GM10248 (cell line): ENCODE measurements around the gene FAM20B.

Experiments
- CTCF ChIA-PET: fragments of 300-600 bp; sonication (Branson Sonifier 250); formaldehyde crosslinking; extraction: SDS; loops from one replicate; lab custom pipeline; 2021; ENCODE audit warnings: antibody characterized with exemption; lab: Yijun Ruan, JAX
- POLR2A ChIA-PET: fragments of 350-650 bp; sonication (Branson Sonifier 250); formaldehyde crosslinking; extraction: SDS; loops from one replicate; lab custom pipeline; 2020; ENCODE audit warnings: antibody characterized with exemption; lab: Yijun Ruan, JAX
- DNase-seq: peaks from one replicate; pipeline ENCODE4 v3.0.0; 2012; ENCODE audit errors: extremely low spot score
- TF ChIP-seq, protein P1 (sequence below): IDR thresholded peaks from 2 replicates; pipeline ENCODE4 v1.5.1; 2012; ENCODE audit warnings: mild to moderate bottlenecking, low read depth; ENCODE audit errors: extremely low read depth, missing control alignments, control extremely low read depth

FAM20B gene

DNA sequence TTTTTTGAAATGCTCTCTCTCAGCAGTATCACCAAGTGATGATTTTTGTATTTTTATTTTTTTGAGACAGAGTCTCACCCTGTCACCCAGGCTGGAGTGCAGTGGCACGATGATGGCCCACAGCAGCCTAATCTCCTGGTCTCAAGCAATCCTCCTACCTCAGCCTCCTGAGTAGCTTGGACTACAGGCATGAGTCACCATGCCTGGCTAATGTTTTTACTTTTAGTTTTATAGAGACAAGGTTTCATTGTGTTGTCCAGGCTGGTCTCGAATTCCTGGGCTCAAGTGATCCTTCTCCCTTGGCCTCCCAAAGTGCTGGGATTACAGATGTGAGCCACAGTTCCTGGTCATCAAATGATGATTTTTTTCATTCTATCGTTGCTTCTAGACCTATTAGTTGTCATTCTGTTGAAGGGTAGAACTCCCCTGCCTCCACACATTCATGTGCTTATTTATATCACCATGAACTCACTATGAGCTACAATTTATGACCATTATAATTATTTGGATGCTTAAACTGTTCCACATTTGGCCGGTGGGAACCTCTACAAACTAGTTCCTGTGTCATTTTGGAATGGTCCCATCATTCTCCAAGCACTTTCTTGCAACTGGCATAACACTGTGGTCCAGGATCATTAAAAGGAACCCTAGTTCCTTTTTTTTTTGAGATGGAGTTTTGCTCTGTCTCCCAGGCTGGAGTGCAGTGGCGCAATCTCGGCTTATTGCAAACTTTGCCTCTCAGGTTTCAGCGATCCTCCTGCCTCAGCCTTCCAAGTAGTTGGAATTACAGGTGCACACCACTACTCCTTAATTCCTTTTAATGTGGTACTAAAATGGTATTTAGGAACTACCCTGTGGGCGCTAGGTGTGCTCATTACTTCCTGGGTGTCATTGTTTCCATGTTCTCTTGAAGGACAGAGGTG is 35.9 kb downstream of the FAM20B start:
- TF ChIP-seq, protein P1, sequence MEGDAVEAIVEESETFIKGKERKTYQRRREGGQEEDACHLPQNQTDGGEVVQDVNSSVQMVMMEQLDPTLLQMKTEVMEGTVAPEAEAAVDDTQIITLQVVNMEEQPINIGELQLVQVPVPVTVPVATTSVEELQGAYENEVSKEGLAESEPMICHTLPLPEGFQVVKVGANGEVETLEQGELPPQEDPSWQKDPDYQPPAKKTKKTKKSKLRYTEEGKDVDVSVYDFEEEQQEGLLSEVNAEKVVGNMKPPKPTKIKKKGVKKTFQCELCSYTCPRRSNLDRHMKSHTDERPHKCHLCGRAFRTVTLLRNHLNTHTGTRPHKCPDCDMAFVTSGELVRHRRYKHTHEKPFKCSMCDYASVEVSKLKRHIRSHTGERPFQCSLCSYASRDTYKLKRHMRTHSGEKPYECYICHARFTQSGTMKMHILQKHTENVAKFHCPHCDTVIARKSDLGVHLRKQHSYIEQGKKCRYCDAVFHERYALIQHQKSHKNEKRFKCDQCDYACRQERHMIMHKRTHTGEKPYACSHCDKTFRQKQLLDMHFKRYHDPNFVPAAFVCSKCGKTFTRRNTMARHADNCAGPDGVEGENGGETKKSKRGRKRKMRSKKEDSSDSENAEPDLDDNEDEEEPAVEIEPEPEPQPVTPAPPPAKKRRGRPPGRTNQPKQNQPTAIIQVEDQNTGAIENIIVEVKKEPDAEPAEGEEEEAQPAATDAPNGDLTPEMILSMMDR = no peak
- POLR2A ChIA-PET = no interaction called here
- CTCF ChIA-PET = no interaction called here
- DNase-seq = no peak

DNA sequence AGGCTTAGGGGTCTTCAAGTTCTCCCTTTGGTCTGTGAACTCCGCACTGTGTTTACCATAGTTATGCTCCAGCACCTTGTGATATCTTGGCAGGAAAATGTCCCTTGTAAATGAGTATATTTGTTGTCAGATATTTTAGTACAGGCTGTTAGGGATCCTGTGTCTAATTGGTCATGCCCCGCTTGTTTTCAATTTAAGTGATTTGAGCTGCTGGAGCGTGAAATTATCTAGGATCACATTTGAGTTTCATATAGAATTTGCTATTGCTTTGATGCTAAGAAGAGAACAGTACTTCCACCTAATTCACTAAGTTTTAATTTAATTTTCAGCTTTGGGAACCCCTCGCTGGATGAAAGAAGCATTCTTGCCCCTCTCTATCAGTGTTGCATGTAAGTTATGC is 40.8 kb downstream of the FAM20B start:
- ChIA-PET POLR2A (no interaction called here), CTCF (interaction anchor here (1.4 kb wide), 1 partner anchor 14 kb away, joined by 3 read pairs; no protein-coding TSS in a partner anchor)
- TF ChIP-seq, protein P1 = no peak
- DNase-seq = no peak

DNA sequence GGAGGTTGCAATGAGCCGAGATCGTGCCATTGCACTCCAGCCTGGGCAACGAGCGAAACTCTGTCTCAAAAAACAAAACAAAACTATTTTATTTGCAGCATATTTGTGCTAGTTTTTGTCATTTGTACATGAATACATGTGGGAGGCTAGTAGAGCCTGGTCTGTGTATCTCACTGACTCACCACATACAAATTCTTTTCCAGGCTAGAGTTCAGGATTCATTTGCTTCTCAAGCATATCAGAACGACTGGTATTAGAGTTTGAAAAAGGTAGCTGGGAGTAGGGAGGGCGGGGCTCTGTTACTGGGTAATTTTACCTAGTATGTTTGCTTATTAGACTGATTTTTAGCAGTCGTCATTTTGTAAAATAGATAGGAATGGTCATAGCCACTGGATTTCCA is 51.7 kb downstream of the FAM20B start:
- POLR2A ChIA-PET = no interaction called here
- TF ChIP-seq, protein P1 = no peak
- CTCF ChIA-PET = interaction anchor here (0.9 to 8.1 kb wide), 7 partner anchors 34 to 738 kb away, joined by 3 to 89 read pairs (median 4); partner anchors contain the start of gene SOAT1
- DNase-seq = no peak

DNA sequence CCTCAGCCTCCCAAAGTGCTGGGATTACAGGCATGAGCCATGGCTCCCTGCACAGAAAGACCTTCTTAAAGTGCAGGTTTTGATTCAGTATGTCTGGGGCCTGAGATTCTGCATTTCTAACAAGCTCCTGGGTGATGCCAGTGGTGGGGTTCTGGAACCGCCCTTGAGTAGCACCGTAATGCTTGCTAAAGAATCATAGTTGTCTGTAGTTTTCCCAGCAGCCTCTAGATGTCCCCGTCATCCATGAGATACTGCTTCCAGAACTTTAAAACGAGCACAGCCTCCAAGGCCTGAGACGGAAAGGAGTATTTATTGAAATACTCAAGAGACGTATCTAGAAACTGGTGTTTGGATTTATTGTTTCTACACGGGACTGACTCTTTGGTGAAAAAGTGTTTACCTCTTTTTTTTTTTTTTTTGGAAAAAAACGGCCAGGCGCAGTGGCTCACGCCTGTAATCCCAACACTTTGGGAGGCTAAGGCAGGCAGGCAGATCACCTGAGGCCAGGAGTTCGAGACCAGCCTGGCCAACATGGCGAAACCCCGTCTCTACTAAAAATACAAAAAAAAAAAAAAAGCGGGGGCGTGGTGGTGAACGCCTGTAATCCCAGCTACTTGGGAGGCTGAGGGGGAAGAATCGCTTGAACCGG is 53.5 kb downstream of the FAM20B start:
- TF ChIP-seq, protein P1 = peak; percentile 60
- CTCF ChIA-PET = interaction anchor here (0.7 to 8.1 kb wide), 27 partner anchors 8 to 736 kb away, joined by 3 to 89 read pairs (median 4); partner anchors contain the start of genes AXDND1 and SOAT1
- POLR2A ChIA-PET = interaction anchor here (0.6 kb wide), 1 partner anchor 22 kb away, joined by 3 read pairs; no protein-coding TSS in a partner anchor
- peak; percentile 67 for DNase-seq

DNA sequence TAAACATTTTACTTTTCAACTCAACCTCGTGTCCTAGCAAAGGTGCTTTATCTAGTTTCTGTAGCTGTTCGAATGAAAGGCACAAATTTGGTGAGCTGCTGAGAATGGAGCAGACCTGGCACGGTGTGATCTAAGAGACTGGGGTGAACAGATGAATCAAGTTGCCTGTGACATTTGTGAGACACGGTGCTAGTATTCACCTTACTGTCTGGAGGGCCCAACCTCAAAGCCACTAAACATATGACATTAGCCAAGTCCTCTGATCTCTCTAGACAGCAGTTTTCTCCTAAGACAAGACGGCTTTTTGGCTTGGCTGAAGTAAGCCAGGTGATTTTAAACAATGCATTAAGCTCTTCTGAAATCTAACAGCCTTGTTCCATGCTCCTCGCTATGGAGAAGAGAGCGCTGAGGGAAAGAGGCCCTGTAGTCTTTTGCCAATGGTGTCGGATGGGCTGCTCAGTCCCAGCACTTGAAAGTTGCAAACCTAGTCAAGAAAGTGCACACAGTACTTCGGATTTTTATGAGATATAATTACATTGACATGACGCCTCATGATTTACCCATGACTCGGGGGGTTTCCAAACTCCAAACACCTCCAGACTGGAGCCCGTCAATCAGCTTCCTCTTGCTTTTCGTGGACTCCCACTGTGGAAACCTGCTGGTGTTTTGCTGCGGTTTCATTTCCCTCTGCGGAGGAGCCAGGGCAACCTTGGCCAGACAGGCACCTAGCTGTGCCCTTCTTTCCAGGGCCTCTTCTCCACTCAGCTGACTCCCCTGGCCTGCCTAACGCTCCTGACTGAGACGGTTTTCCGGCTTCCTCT is 55.4 kb downstream of the FAM20B start:
- ChIA-PET POLR2A (interaction anchor here (1.2 kb wide), 1 partner anchor 11 kb away, joined by 3 read pairs; no protein-coding TSS in a partner anchor), CTCF (interaction anchor here (0.9 to 8.1 kb wide), 14 partner anchors 8 to 729 kb away, joined by 3 to 89 read pairs (median 3); partner anchors contain the start of gene SOAT1)
- TF ChIP-seq, protein P1 = no peak
- DNase-seq = no peak
